ENCODE measurements around the gene SLC6A18. TPM values are rescaled to one million over a fixed set of nuclear protein-coding genes. Genes with fewer than 3 reads are reported as not detected.

Gene SLC6A18
- total and polyA plus RNA-seq, 4 donors: not detected

DNA sequence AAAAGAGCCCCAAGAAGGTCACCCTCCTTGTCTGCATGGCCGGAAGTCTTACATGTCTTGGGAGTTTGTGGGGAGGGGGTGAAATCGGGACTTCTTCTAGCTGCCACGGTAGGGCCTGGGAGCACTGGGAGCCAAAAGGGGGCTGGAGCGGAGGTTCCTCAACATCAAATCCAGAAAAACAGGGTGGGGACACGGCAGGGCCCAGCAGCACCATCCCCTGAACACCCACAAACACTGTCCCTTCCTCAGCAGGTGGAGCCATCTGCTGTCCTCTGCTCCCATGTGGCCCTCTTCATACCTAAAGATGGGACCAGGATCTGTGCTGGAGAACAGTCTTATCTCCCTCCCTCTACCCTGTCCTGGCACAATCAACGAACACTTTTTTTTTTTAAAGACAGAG, 67.0 kb downstream of the SLC6A18 start:
- H3K4me1 ChIP-seq (ENCODE audit: control insufficient read depth, insufficient read depth, low read length): peaks cover 3% of the 10 kb centered on the region
- no peak for DNase-seq (ENCODE audit: low read depth in 4 of 6, low spot score in 6 of 6)
- no peak overlapping the region for H3K4me3 ChIP-seq (ENCODE audit: low read depth, low read length)
- peaks cover 24% of the 10 kb centered on the region for H3K27me3 ChIP-seq (ENCODE audit: control insufficient read depth, insufficient read depth, low read length)
- no peak overlapping the region for H3K27ac ChIP-seq (ENCODE audit: low read depth, low read length)
- H3K9me3 ChIP-seq (ENCODE audit: control insufficient read depth, insufficient read depth, low read length): peaks cover 2% of the 10 kb centered on the region
- 78% methylated on average over 5 of the region's 6 CpGs for WGBS (ENCODE audit: insufficient coverage)
- H3K36me3 ChIP-seq (ENCODE audit: control insufficient read depth, insufficient read depth, low read length): no peaks in the 10 kb centered on the region

DNA sequence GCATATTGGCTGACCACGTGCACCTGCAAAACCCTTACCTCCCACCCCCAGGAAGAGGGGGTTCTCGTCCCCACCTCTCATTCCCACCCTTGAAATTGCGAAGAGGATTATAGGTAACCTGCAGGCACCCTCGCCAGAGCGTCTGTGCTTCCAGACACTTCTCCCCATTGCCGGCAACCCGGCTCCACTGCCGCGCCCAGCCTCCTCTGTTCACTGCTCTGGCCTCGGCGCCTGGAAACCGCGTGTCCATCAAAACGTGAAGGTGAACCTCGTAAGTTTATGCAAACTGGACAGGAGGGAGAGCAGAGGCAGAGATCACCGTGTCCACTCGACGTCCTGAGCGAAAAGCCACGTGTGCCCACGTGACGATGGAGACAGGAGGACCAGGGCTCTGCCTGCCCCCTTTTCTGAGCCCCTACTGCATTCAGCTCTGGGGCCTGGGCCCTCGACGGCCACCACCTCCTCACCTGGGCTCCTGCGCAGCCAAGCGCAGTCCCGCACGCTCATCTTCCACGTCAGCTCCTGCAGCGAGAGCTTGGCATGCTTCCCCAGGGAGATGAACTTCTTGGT, 67.8 kb downstream of the SLC6A18 start:
- DNase-seq (ENCODE audit: low read depth in 4 of 6, low spot score in 6 of 6): no peak
- Histone ChIP-seq H3K36me3 (ENCODE audit: control insufficient read depth, insufficient read depth, low read length) (no peaks in the 10 kb centered on the region), H3K9me3 (ENCODE audit: control insufficient read depth, insufficient read depth, low read length) (peaks cover 2% of the 10 kb centered on the region), H3K27ac (ENCODE audit: low read depth, low read length) (no peak overlapping the region), H3K27me3 (ENCODE audit: control insufficient read depth, insufficient read depth, low read length) (peaks cover 26% of the 10 kb centered on the region), H3K4me1 (ENCODE audit: control insufficient read depth, insufficient read depth, low read length) (peaks cover 3% of the 10 kb centered on the region), H3K4me3 (ENCODE audit: low read depth, low read length) (no peak overlapping the region)
- 90% methylated on average over 30 of the region's 30 CpGs for WGBS (ENCODE audit: insufficient coverage)

DNA sequence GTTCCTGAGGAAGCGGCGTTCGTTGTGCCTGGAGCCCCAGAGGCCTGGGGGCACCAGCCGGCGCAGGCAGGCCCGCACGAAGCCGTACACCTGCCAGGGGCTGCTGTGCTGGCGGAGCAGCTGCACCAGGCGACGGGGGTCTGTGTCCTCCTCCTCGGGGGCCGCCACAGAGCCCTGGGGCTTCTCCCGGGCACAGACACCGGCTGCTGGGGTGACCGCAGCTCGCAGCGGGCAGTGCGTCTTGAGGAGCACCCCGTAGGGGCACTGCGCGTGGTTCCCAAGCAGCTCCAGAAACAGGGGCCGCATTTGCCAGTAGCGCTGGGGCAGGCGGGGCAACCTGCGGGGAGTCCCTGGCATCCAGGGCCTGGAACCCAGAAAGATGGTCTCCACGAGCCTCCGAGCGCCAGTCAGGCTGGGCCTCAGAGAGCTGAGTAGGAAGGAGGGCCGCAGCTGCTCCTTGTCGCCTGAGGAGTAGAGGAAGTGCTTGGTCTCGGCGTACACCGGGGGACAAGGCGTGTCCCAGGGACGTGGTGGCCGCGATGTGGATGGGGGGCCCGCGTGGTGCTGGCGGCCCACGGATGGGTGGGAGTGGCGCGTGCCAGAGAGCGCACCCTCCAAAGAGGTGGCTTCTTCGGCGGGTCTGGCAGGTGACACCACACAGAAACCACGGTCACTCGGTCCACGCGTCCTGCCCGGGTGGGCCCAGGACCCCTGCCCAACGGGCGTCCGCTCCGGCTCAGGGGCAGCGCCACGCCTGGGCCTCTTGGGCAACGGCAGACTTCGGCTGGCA, 68.4 kb downstream of the SLC6A18 start:
- Histone ChIP-seq H3K4me3 (ENCODE audit: low read depth, low read length) (no peak overlapping the region), H3K4me1 (ENCODE audit: control insufficient read depth, insufficient read depth, low read length) (peaks cover 3% of the 10 kb centered on the region), H3K36me3 (ENCODE audit: control insufficient read depth, insufficient read depth, low read length) (no peaks in the 10 kb centered on the region), H3K27me3 (ENCODE audit: control insufficient read depth, insufficient read depth, low read length) (peaks cover 29% of the 10 kb centered on the region), H3K27ac (ENCODE audit: low read depth, low read length) (no peak overlapping the region), H3K9me3 (ENCODE audit: control insufficient read depth, insufficient read depth, low read length) (peaks cover 2% of the 10 kb centered on the region)
- no peak for DNase-seq (ENCODE audit: low read depth in 4 of 6, low spot score in 6 of 6)
- WGBS (ENCODE audit: insufficient coverage): 93% methylated on average over 59 of the region's 60 CpGs

DNA sequence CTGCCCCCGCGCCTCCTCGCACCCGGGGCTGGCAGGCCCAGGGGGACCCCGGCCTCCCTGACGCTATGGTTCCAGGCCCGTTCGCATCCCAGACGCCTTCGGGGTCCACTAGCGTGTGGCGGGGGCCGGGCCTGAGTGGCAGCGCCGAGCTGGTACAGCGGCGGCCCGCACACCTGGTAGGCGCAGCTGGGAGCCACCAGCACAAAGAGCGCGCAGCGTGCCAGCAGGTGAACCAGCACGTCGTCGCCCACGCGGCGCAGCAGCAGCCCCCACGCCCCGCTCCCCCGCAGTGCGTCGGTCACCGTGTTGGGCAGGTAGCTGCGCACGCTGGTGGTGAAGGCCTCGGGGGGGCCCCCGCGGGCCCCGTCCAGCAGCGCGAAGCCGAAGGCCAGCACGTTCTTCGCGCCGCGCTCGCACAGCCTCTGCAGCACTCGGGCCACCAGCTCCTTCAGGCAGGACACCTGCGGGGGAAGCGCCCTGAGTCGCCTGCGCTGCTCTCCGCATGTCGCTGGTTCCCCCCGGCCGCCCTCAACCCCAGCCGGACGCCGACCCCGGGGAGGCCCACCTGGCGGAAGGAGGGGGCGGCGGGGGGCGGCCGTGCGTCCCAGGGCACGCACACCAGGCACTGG, 69.1 kb downstream of the SLC6A18 start:
- WGBS (ENCODE audit: insufficient coverage): 27% methylated on average over 69 of the region's 69 CpGs
- no peak overlapping the region for H3K4me3 ChIP-seq (ENCODE audit: low read depth, low read length)

DNA sequence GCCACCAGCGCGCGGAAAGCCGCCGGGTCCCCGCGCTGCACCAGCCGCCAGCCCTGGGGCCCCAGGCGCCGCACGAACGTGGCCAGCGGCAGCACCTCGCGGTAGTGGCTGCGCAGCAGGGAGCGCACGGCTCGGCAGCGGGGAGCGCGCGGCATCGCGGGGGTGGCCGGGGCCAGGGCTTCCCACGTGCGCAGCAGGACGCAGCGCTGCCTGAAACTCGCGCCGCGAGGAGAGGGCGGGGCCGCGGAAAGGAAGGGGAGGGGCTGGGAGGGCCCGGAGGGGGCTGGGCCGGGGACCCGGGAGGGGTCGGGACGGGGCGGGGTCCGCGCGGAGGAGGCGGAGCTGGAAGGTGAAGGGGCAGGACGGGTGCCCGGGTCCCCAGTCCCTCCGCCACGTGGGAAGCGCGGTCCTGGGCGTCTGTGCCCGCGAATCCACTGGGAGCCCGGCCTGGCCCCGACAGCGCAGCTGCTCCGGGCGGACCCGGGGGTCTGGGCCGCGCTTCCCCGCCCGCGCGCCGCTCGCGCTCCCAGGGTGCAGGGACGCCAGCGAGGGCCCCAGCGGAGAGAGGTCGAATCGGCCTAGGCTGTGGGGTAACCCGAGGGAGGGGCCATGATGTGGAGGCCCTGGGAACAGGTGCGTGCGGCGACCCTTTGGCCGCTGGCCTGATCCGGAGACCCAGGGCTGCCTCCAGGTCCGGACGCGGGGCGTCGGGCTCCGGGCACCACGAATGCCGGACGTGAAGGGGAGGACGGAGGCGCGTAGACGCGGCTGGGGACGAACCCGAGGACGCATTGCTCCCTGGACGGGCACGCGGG, 69.9 kb downstream of the SLC6A18 start, which contains the start of gene TERT:
TSS of gene TERT (minus strand) at position 234 of the 815 bp plus-strand sequence. CDS start at position 155, 79 bp downstream.
- Histone ChIP-seq H3K4me1 (ENCODE audit: control insufficient read depth, insufficient read depth, low read length) (peaks cover 3% of the 10 kb centered on the region), H3K9me3 (ENCODE audit: control insufficient read depth, insufficient read depth, low read length) (no peaks in the 10 kb centered on the region), H3K27me3 (ENCODE audit: control insufficient read depth, insufficient read depth, low read length) (peaks cover 29% of the 10 kb centered on the region), H3K27ac (ENCODE audit: low read depth, low read length) (no peak within 1 kb of the TSS), H3K4me3 (ENCODE audit: low read depth, low read length) (no peak within 1 kb of the TSS), H3K36me3 (ENCODE audit: control insufficient read depth, insufficient read depth, low read length) (no peaks in the 10 kb centered on the region)
- 2% methylated on average over 95 of the region's 102 CpGs for whole genome bisulfite sequencing (ENCODE audit: insufficient coverage)
- peak in 1 of 6 donors; percentile 25 for DNase-seq (ENCODE audit: low read depth in 4 of 6, low spot score in 6 of 6)

More for the DNA sequence above, 69.1 kb downstream of the SLC6A18 start:
- H3K36me3 ChIP-seq (ENCODE audit: control insufficient read depth, insufficient read depth, low read length): no peaks in the 10 kb centered on the region
- no peak overlapping the region for H3K27ac ChIP-seq (ENCODE audit: low read depth, low read length)
- H3K27me3 ChIP-seq (ENCODE audit: control insufficient read depth, insufficient read depth, low read length): peaks cover 29% of the 10 kb centered on the region
- H3K4me1 ChIP-seq (ENCODE audit: control insufficient read depth, insufficient read depth, low read length): peaks cover 3% of the 10 kb centered on the region
- H3K9me3 ChIP-seq (ENCODE audit: control insufficient read depth, insufficient read depth, low read length): no peaks in the 10 kb centered on the region
- DNase-seq (ENCODE audit: low read depth in 4 of 6, low spot score in 6 of 6): no peak

DNA sequence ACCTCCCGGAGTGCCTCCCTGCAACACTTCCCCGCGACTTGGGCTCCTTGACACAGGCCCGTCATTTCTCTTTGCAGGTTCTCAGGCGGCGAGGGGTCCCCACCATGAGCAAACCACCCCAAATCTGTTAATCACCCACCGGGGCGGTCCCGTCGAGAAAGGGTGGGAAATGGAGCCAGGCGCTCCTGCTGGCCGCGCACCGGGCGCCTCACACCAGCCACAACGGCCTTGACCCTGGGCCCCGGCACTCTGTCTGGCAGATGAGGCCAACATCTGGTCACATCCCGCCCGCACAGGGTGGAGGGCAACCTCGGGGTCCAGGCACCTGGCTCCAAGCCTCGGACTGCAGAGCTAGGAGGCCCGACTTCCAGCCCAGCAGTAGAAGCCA, 70.5 kb downstream of the SLC6A18 start:
- H3K36me3 ChIP-seq (ENCODE audit: control insufficient read depth, insufficient read depth, low read length): no peaks in the 10 kb centered on the region
- no peak for DNase-seq (ENCODE audit: low read depth in 4 of 6, low spot score in 6 of 6)

More for the DNA sequence above, 70.5 kb downstream of the SLC6A18 start:
- H3K9me3 ChIP-seq (ENCODE audit: control insufficient read depth, insufficient read depth, low read length): no peaks in the 10 kb centered on the region
- H3K4me3 ChIP-seq (ENCODE audit: low read depth, low read length): no peak overlapping the region
- peaks cover 3% of the 10 kb centered on the region for H3K4me1 ChIP-seq (ENCODE audit: control insufficient read depth, insufficient read depth, low read length)
- H3K27ac ChIP-seq (ENCODE audit: low read depth, low read length): no peak overlapping the region
- peaks cover 29% of the 10 kb centered on the region for H3K27me3 ChIP-seq (ENCODE audit: control insufficient read depth, insufficient read depth, low read length)
- 38% methylated on average over 22 of the region's 22 CpGs for WGBS (ENCODE audit: insufficient coverage)

Other genes starting within 250 kb of the SLC6A18 start
- 10 to 100 TPM in 1 of 2 donors, 1 to 10 TPM in 1; 5.1 to 11.2 TPM for gene NKD2, start 216.6 kb upstream of the SLC6A18 start, total RNA-seq
- gene NKD2, start 216.6 kb upstream of the SLC6A18 start, polyA plus RNA-seq (ENCODE audit: insufficient read length in 2 of 2): 10 to 100 TPM; 19.7 to 25.2 TPM
- gene SLC12A7, start 113.3 kb upstream of the SLC6A18 start, total RNA-seq: 10 to 100 TPM in 1 of 2 donors, 1 to 10 TPM in 1; 8.7 to 13.3 TPM
- 10 to 100 TPM; 19.4 to 21.3 TPM for gene SLC12A7, start 113.3 kb upstream of the SLC6A18 start, polyA plus RNA-seq (ENCODE audit: insufficient read length in 2 of 2)
- gene SLC6A19, start 23.8 kb upstream of the SLC6A18 start, total RNA-seq: under 1 TPM; 0.06 to 0.10 TPM
- under 1 TPM; 0.22 to 0.39 TPM for gene SLC6A19, start 23.8 kb upstream of the SLC6A18 start, polyA plus RNA-seq (ENCODE audit: insufficient read length in 2 of 2)
- gene TERT, start 69.7 kb downstream of the SLC6A18 start, total RNA-seq: under 1 TPM; 0.10 to 0.50 TPM
- under 1 TPM in 1 of 2 donors, not detected in 1; 0.06 TPM for gene TERT, start 69.7 kb downstream of the SLC6A18 start, polyA plus RNA-seq (ENCODE audit: insufficient read length in 2 of 2)
- 100 to 1,000 TPM; 105 to 123 TPM for gene CLPTM1L, start 119.7 kb downstream of the SLC6A18 start, total RNA-seq
- gene CLPTM1L, start 119.7 kb downstream of the SLC6A18 start, polyA plus RNA-seq (ENCODE audit: insufficient read length in 2 of 2): 100 to 1,000 TPM in 1 of 2 donors, 10 to 100 TPM in 1; 98.3 to 104 TPM
- 10 to 100 TPM in 1 of 2 donors, 1 to 10 TPM in 1; 1.1 to 12.0 TPM for gene SLC6A3, start 220.1 kb downstream of the SLC6A18 start, total RNA-seq
- 1 to 10 TPM in 1 of 2 donors, under 1 TPM in 1; 0.95 to 1.9 TPM for gene SLC6A3, start 220.1 kb downstream of the SLC6A18 start, polyA plus RNA-seq (ENCODE audit: insufficient read length in 2 of 2)

All from spinal cord (tissue), 10 donors.